B cell (primary cell): ENCODE results near the gene OR2G2. TPM values are rescaled to one million over a fixed set of nuclear protein-coding genes. Genes with fewer than 3 reads are reported as not detected.

Source experiments
- ATAC-seq: fragments of 200-7000 bp; cut with Tn5 transposase; one replicate; pipeline ENCODE4 v1.10.0; 2021; ENCODE audit warnings: low read depth, mild to moderate bottlenecking, moderate number of reproducible peaks, moderate library complexity
- CTCF ChIA-PET: fragments of 350-600 bp; sonication (Branson Sonifier 250); formaldehyde crosslinking; loops from one replicate; lab custom pipeline; 2021; ENCODE audit warnings: antibody characterized with exemption, inconsistent platforms; lab: Charles Lee
- POLR2A ChIA-PET: fragments of 350-600 bp; sonication (Branson Sonifier 250); formaldehyde crosslinking; loops from one replicate; lab custom pipeline; 2021; ENCODE audit warnings: antibody characterized with exemption; lab: Charles Lee
- DNase-seq: peaks from one replicate; pipeline ENCODE4 v3.0.0; 2013
- H2AFZ ChIP-seq: 2 replicates; pipeline ENCODE4 v1.6.1; 2012; ENCODE audit warnings: mild to moderate bottlenecking, low read depth, low read length; ENCODE audit not compliant: insufficient read depth, poor library complexity, severe bottlenecking
- H3K27ac ChIP-seq, 2 donors: 1 replicate in 1 of 2; 2 replicates in 1 of 2; pipeline ENCODE4 v1.5.1; 2012 to 2013; ENCODE audit warnings: low read length in 2 of 2, mild to moderate bottlenecking in 2 of 2, moderate library complexity in 1 of 2
- H3K27me3 ChIP-seq, 4 experiments: fragments of 200-600 bp in 1 of 4; sonication (generic) in 1 of 4; replicated peaks in 1 of 4; 1 replicate in 2 of 4; 2 replicates in 2 of 4; pipeline versions ENCODE4 v1.6.1 to v1.7.0; 2013 to 2016; ENCODE audit warnings: low read length in 3 of 4, mild to moderate bottlenecking in 2 of 4, mixed read lengths in 1 of 4, moderate library complexity in 1 of 4; ENCODE audit not compliant: insufficient read depth in 4 of 4, control insufficient read depth in 3 of 4; ENCODE audit errors: control extremely low read depth in 1 of 4
- H3K36me3 ChIP-seq, 2 experiments: replicated peaks in 1 of 2; 1 replicate in 1 of 2; 2 replicates in 1 of 2; pipeline versions ENCODE4 v1.6.1 to v1.7.1; 2013; ENCODE audit warnings: low read length in 1 of 2; ENCODE audit not compliant: insufficient read depth in 2 of 2, control insufficient read depth in 1 of 2; ENCODE audit errors: control extremely low read depth in 1 of 2, extremely low read depth in 1 of 2
- H3K4me1 ChIP-seq, 2 donors: fragments of 200-600 bp in 1 of 2; sonication (generic) in 1 of 2; 1 replicate in 1 of 2; 2 replicates in 1 of 2; pipeline versions ENCODE4 v1.5.1 to v1.6.1; 2013 to 2017; ENCODE audit warnings: low read length in 2 of 2; ENCODE audit not compliant: control insufficient read depth in 2 of 2, insufficient read depth in 2 of 2
- H3K4me2 ChIP-seq: replicated peaks from 2 replicates; pipeline ENCODE3; 2012; ENCODE audit warnings: mild to moderate bottlenecking, low read depth, low read length; ENCODE audit not compliant: poor library complexity, severe bottlenecking
- H3K4me3 ChIP-seq, 5 experiments: fragments of 200-600 bp in 1 of 5; sonication (generic) in 1 of 5; 1 replicate in 3 of 5; 2 replicates in 2 of 5; pipeline versions ENCODE4 v1.5.1 to v1.7.0; 2011 to 2016; ENCODE audit warnings: low read length in 4 of 5, mild to moderate bottlenecking in 4 of 5, low read depth in 2 of 5, control low read depth in 1 of 5, moderate library complexity in 1 of 5; ENCODE audit not compliant: insufficient read depth in 1 of 5; ENCODE audit errors: control extremely low read depth in 1 of 5, extremely low read depth in 1 of 5
- H3K79me2 ChIP-seq: fragments of 200-600 bp; sonication (generic); one replicate; pipeline ENCODE4 v1.6.0; 2016; ENCODE audit warnings: low read length; ENCODE audit not compliant: control insufficient read depth, insufficient read depth
- H3K9ac ChIP-seq: fragments of 200-600 bp; sonication (generic); 2 replicates; pipeline ENCODE4 v1.6.1; 2017; ENCODE audit warnings: mild to moderate bottlenecking, low read length, moderate library complexity
- H3K9me3 ChIP-seq, 3 donors: one replicate each; pipeline versions ENCODE4 v1.6.1 to v1.7.1; 2013; ENCODE audit warnings: low read length in 2 of 3; ENCODE audit not compliant: control insufficient read depth in 2 of 3, insufficient read depth in 1 of 3; ENCODE audit errors: control extremely low read depth in 1 of 3
- H4K20me1 ChIP-seq: 2 replicates; pipeline ENCODE4 v1.6.0; 2012; ENCODE audit warnings: mild to moderate bottlenecking, low read length; ENCODE audit not compliant: insufficient read depth, control insufficient read depth, poor library complexity, severe bottlenecking
- H3K27ac Mint-ChIP-seq: one replicate; pipeline ENCODE4 v1.8.0; 2021; ENCODE audit warnings: mixed read lengths
- H3K27me3 Mint-ChIP-seq: one replicate; pipeline ENCODE4 v1.8.0; 2021; ENCODE audit warnings: mixed read lengths
- H3K4me1 Mint-ChIP-seq: one replicate; pipeline ENCODE4 v1.8.0; 2021; ENCODE audit warnings: mixed read lengths
- H3K4me3 Mint-ChIP-seq: one replicate; pipeline ENCODE4 v1.8.0; 2021; ENCODE audit warnings: mixed read lengths
- H3K9me3 Mint-ChIP-seq: one replicate; pipeline ENCODE4 v1.8.0; 2022; ENCODE audit warnings: mixed read lengths; ENCODE audit not compliant: insufficient read depth
- EZH2 ChIP-seq: IDR thresholded peaks from 2 replicates; pipeline ENCODE4 v1.6.1; 2012; ENCODE audit warnings: borderline replicate concordance, low read depth, mild to moderate bottlenecking, moderate library complexity, low read length; ENCODE audit not compliant: insufficient read depth, poor library complexity, severe bottlenecking
- WGBS: methylation state at CpG from one replicate; pipeline ENCODE4 v1.1.5; 2013; ENCODE audit warnings: missing lambda C conversion rate; ENCODE audit not compliant: insufficient coverage; 5-methylcytosine and 5-hydroxymethylcytosine counted together
- intact Hi-C: fragments of 100-400 bp; cut with micrococcal nuclease; formaldehyde crosslinking; loops from one replicate; pipeline ENCODE4 v1.10.0; 2022
- polyA plus RNA-seq: library from polyadenylated mRNA; depleted of rRNA; stranded (reverse); fragments of >200 nt; gene quantifications from 2 replicates; pipeline ENCODE4 v1.2.3, GENCODE V29; 2012
- total RNA-seq, 2 donors: library from RNA; stranded (reverse); fragments of 120-200 nt in 1 of 2; gene quantifications; 1 replicate in 1 of 2; 2 replicates in 1 of 2; pipeline versions ENCODE4 v1.2.3 to v1.2.4, GENCODE V29; 2013 to 2022
- TF ChIP-seq, protein P1 (sequence below): fragments of 200-600 bp; IDR thresholded peaks from one replicate; pipeline ENCODE4 v1.8.0; 2022; ENCODE audit warnings: antibody characterized with exemption, mild to moderate bottlenecking

Gene OR2G2
- total and polyA plus RNA-seq, 2 donors (not counting 1 experiment from before 2014, with no cell fraction given): not detected

DNA sequence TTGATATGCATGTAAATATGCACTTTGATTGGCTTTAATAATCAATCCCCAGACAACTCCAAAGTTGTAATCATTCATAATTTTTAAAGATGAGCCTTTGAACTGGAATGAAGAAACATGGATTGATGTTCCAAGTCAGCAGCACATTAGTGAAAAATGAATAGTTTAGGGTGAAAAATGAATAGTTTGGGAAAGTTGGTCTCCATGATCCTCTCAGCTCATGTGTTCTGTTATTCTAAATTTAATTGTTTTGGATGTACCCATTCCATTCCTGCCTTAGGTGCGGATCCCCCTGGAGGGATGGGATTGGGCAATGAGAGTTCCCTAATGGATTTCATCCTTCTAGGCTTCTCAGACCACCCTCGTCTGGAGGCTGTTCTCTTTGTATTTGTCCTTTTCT is 17.1 kb downstream of the OR2G2 start, which contains the start of gene OR2G3:
Gene OR2G3 (plus strand): TSS at position 301 of the 400 bp plus-strand sequence. CDS start 0 bp downstream, at position 301.
- no peak for ATAC-seq
- H3K9me3 Mint-ChIP-seq: no peaks in the 10 kb centered on the region

DNA sequence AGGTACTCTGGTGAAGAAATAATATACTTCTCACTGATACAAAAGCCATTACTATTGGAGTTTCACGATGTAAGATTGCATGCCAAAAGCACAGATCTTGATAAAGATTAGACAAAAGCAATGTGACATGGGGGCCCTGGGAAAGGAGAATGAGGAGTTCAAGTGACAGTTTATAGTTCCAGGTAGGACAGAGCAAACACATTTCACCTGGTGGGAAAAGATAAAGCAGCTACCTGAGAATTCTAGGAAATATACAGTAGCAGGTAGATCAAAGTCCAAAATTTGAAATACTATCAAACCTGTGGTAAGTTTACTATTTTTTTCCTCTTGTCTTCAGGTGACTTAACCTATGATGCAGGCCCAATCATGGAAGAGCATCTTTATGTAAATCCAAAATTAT is 25.2 kb downstream of the OR2G2 start:
- no peaks in the 10 kb centered on the region for H3K27me3 ChIP-seq
- peaks cover 7% of the 10 kb centered on the region for H3K27me3 Mint-ChIP-seq
- DNase-seq (no peak), ATAC-seq (no peak)
- no peaks in the 10 kb centered on the region for H3K79me2 ChIP-seq
- H2AFZ ChIP-seq: no peak overlapping the region
- intact Hi-C loops: no loop called here
- no peak overlapping the region for H3K9ac ChIP-seq
- no peaks in the 10 kb centered on the region for H3K4me1 Mint-ChIP-seq
- no peak overlapping the region for H3K27ac Mint-ChIP-seq
- no peak overlapping the region for H3K27ac ChIP-seq
- 100% methylated on average over 1 of the region's 1 CpG for WGBS
- ChIA-PET CTCF (interaction anchor here (0.6 kb wide), 1 partner anchor 1874 kb away, joined by 3 read pairs; no protein-coding TSS in a partner anchor), POLR2A (no interaction called here)
- no peaks in the 10 kb centered on the region for H3K4me1 ChIP-seq
- no peaks in the 10 kb centered on the region for H3K9me3 ChIP-seq
- no peak overlapping the region for H3K4me2 ChIP-seq
- H3K9me3 Mint-ChIP-seq: peaks cover 8% of the 10 kb centered on the region
- H3K4me3 ChIP-seq: no peak overlapping the region
- no peaks in the 10 kb centered on the region for H4K20me1 ChIP-seq
- TF ChIP-seq EZH2: no peak
- TF ChIP-seq, protein P1, sequence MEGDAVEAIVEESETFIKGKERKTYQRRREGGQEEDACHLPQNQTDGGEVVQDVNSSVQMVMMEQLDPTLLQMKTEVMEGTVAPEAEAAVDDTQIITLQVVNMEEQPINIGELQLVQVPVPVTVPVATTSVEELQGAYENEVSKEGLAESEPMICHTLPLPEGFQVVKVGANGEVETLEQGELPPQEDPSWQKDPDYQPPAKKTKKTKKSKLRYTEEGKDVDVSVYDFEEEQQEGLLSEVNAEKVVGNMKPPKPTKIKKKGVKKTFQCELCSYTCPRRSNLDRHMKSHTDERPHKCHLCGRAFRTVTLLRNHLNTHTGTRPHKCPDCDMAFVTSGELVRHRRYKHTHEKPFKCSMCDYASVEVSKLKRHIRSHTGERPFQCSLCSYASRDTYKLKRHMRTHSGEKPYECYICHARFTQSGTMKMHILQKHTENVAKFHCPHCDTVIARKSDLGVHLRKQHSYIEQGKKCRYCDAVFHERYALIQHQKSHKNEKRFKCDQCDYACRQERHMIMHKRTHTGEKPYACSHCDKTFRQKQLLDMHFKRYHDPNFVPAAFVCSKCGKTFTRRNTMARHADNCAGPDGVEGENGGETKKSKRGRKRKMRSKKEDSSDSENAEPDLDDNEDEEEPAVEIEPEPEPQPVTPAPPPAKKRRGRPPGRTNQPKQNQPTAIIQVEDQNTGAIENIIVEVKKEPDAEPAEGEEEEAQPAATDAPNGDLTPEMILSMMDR: no peak
- H3K4me3 Mint-ChIP-seq: no peak overlapping the region
- no peaks in the 10 kb centered on the region for H3K36me3 ChIP-seq

More for the DNA sequence above, 17.1 kb downstream of the OR2G2 start, which contains the start of gene OR2G3:
- H3K27ac ChIP-seq: no peak within 1 kb of the TSS
- no peaks in the 10 kb centered on the region for H3K79me2 ChIP-seq
- POLR2A ChIA-PET: no interaction called here
- intact Hi-C loops: no loop called here
- H4K20me1 ChIP-seq: no peaks in the 10 kb centered on the region
- H3K4me3 ChIP-seq: no peak within 1 kb of the TSS
- DNase-seq: no peak
- H2AFZ ChIP-seq: no peak within 1 kb of the TSS
- Mint-ChIP-seq H3K27me3 (peaks cover 15% of the 10 kb centered on the region), H3K4me3 (no peak within 1 kb of the TSS), H3K4me1 (no peaks in the 10 kb centered on the region), H3K27ac (no peak within 1 kb of the TSS)
- no peak within 1 kb of the TSS for H3K9ac ChIP-seq
- no peaks in the 10 kb centered on the region for H3K4me1 ChIP-seq
- no peaks in the 10 kb centered on the region for H3K27me3 ChIP-seq
- WGBS: 64% methylated on average over 1 of the region's 2 CpGs
- H3K36me3 ChIP-seq: no peaks in the 10 kb centered on the region
- no peak within 1 kb of the TSS for H3K4me2 ChIP-seq
- CTCF ChIA-PET: no interaction called here
- TF ChIP-seq EZH2: no peak
- TF ChIP-seq, protein P1: no peak
- H3K9me3 ChIP-seq: no peaks in the 10 kb centered on the region
